Stimulated activated CD8-positive, alpha-beta memory T cell treated with anti-CD3 and anti-CD28 coated beads, Interleukin-15, amount 100 ng/mL, for 48 hours (primary cell): ENCODE data around the gene ZIK1.

ENCODE experiments used
- DNase-seq, 2 donors: peaks; one replicate each; pipeline ENCODE4 v3.0.0-alpha.2; 2020; ENCODE audit warnings: low read depth in 2 of 2

Gene ZIK1

GRCh38 chr19:57583521-57584416, at the start of gene ZIK1:
ZIK1 (plus strand) TSS chr19:57584145; CDS start chr19:57584357, 212 bp downstream.
- peak; percentile 67 to 78 for DNase-seq

- no peak for DNase-seq
Measured at GRCh38 chr19:57537953-57538547, 45.9 kb upstream of the ZIK1 start.

- no peak for DNase-seq
Measured at GRCh38 chr19:57546513-57546912, 37.4 kb upstream of the ZIK1 start.

GRCh38 chr19:57552432-57552831, 31.5 kb upstream of the ZIK1 start:
- no peak for DNase-seq

GRCh38 chr19:57557659-57558058, 26.3 kb upstream of the ZIK1 start:
- DNase-seq = no peak

GRCh38 chr19:57558525-57558924, 25.4 kb upstream of the ZIK1 start:
- no peak for DNase-seq

- no peak for DNase-seq
Measured at GRCh38 chr19:57559008-57559403, 24.9 kb upstream of the ZIK1 start.

GRCh38 chr19:57559404-57560025, 24.4 kb upstream of the ZIK1 start, which contains the start of gene ZNF550:
ZNF550 (minus strand) TSS chr19:57559863; CDS start chr19:57559682, 181 bp downstream.
- peak; percentile 78 to 82 for DNase-seq

GRCh38 chr19:57560049-57560491, 23.9 kb upstream of the ZIK1 start:
- DNase-seq = no peak

- no peak for DNase-seq
Measured at GRCh38 chr19:57563547-57563946, 20.4 kb upstream of the ZIK1 start.

- no peak for DNase-seq
Measured at GRCh38 chr19:57566396-57567265, 17.3 kb upstream of the ZIK1 start.

- no peak for DNase-seq
Measured at GRCh38 chr19:57570707-57571106, 13.2 kb upstream of the ZIK1 start.

GRCh38 chr19:57572415-57572947, 11.5 kb upstream of the ZIK1 start:
- no peak for DNase-seq

- no peak for DNase-seq
Measured at GRCh38 chr19:57576661-57577060, 7.3 kb upstream of the ZIK1 start.

- peak; percentile 89 to 93 for DNase-seq
Measured at GRCh38 chr19:57578487-57579205, 5.3 kb upstream of the ZIK1 start, which contains the start of gene ZNF416. ZNF416 (minus strand) TSS chr19:57578911; CDS start chr19:57578704, 207 bp downstream.

GRCh38 chr19:57583104-57583520, 833 bp upstream of the ZIK1 start:
- DNase-seq = no peak

- no peak for DNase-seq
Measured at GRCh38 chr19:57587529-57587928, 3.6 kb downstream of the ZIK1 start.

GRCh38 chr19:57599377-57599760, 15.4 kb downstream of the ZIK1 start:
- DNase-seq = no peak

GRCh38 chr19:57599761-57600383, 15.9 kb downstream of the ZIK1 start, which contains the start of gene ZNF530:
ZNF530 (plus strand) TSS chr19:57599885; CDS start chr19:57604346, 4,461 bp downstream.
- peak; percentile 78 to 80 for DNase-seq

- no peak for DNase-seq
Measured at GRCh38 chr19:57606931-57607330, 23.0 kb downstream of the ZIK1 start.
